HG02884 (cell line): ENCODE data around the gene DPM2.
A peak's percentile ranks its signal among the peaks of the same experiment; 100 is the strongest.

Experiments used
- ATAC-seq: cut with Tn5 transposase; IDR thresholded peaks from one replicate; pipeline ENCODE4 v1.9.1; 2021; ENCODE audit warnings: mild to moderate bottlenecking, moderate library complexity; ENCODE audit not compliant: unreplicated experiment

The DPM2 gene

DNA sequence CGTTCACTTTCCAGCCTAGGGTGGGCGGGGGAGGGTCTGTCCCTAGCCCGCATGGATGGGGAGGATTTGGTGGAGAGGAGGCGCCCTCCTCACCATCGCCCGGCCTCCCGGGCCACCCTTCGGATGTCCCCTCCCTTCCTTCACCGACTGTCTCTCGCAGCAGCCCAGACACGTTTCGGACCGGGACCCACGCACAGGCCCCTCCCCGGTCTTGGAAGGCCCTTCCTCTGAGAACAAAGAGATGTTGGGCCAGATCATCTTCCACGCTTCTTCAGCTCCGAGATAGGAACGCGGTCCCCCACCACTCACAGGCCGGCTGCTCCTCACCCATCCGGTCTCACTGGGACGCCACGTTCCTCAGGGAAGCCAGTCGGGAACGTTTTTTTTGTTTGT is 640 bp upstream of the DPM2 start:
- ATAC-seq = no peak

DNA sequence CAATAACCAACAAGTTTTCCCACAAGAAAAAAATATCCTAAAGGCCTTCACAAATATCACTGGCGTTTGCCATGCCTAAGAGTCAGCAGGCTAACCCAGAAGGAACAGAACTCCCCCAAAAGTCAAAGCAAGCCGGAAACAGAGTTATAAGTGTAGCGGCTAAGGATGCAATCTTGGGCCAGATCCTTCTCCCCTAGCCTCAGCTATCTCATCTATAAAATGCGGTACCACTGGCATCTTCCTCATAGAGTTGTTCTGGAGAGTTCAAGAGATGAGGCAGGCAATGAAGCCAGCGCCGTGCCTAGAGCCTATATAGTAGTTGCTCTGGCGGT is 632 bp downstream of the DPM2 start:
- no peak for ATAC-seq

DNA sequence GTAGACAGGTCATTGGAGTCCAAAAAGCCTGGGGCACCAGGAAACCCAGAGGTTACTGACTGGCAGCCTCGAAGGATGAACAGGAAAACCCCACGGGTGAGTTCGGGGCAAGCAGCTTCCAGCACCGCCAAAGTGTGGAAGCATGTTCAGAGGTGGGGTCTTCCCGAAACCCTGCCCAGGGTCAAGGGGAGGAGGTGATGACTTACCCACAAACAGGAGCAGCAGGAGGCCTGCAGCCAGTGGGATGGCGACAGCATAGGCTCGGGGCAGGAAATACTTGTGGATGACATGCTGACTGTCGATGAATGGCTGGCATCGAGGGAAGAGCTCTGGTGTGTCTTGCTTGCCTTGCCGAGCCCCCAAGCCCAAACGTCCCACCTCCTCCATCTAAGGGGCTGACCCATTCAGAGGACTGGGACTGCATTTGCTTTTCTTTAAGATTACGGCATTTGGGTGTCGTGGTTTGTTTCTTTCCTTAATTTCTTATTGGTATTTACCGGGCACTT is 1.3 kb downstream of the DPM2 start:
- no peak for ATAC-seq

DNA sequence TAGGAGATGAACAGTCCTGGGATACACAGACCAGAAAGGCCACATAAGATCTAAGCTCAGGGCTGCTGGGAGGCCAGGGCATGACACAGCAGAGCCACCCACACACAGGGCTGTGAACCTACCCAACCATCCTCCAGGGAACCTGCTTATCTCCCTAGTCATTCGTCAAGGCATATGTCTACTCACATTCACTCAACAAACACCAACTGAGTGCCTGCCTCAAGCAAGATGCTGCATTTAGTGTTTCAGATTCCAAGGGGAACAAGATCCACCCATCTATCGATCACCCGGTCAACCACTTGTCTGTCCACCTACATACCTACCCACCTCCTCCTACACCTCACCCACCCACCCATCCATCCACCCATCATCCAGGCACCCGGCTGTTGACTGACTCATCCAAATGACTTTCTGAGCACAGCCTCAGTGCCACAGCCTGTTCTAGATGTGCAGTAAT is 1.9 kb downstream of the DPM2 start:
- no peak for ATAC-seq

DNA sequence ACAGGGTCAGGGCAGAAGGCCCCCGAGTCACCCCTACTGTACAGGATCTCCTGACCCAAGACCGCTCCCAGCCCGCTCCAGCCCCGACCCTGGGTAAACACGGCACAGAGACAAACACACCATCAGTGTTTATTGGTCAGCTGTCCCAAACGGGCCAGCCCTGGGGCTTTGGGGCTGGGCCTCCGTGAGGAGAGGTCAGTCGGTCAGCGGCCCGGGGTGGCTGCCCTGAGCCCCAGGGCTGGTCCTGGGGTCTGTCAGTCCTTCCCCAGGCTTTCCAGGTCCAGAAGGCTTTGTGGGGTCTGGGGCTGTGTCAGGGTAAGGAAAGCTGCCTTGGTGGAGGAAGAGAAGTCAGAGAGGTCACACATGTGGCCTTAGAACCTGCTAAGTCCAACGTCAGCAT is 2.7 kb downstream of the DPM2 start:
- ATAC-seq = no peak

DNA sequence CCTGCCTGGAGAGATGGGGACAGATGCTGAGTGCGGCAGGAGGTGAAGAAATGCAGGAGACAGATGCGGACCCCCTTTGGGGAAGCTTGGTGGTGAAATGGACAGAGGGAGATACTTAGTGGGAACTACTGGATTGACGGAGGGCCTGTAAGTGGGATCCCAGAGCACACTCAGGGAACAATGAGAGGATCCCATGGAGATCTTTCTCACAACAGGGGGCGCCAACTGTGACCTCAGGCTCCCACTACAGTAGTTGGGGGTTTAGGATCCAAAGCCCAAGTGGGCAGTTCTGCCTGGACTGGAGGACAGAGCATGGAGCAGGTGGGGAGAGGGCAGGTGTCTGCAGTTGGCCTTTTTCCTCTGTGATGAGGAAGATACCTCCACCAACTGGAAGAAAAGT is 3.4 kb downstream of the DPM2 start:
- ATAC-seq = no peak

DNA sequence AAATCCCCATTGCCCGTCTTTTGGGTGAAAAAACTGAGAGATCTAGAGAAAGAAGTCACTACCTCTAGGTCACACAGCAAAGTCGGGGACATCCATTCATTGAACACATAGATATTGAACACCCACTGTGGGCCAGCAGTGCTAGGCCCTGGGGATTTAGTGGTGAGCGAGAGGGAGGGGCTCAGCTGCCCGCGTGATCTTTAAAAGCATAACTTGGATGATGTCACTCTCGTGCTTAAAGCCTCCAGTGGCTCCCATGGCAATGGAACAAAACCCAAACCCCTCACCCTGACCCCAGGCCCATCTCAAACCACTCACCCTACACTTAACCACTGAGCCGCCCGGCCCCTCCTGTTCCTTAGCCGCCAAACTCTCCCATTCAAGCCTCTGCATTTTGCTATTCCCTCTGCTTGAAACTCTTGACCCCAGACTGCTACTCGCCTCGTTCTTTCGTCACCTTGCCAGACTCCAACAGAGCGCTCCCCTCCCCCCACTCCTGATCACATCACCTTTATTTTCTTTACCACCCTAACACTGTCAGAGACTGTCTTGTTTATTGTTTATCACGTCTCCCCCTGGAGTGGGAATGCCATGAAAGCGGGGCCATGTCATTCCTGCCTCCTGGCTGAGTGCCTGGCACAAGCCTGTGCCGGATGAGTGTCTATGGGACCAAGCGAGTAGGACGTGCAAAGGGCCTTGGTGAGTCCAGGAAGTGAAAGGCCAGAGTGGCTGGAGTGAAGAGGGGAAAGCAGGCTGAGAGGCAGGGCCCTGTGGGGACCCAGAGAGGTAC is 6.4 kb downstream of the DPM2 start:
- ATAC-seq = peak; percentile 4

DNA sequence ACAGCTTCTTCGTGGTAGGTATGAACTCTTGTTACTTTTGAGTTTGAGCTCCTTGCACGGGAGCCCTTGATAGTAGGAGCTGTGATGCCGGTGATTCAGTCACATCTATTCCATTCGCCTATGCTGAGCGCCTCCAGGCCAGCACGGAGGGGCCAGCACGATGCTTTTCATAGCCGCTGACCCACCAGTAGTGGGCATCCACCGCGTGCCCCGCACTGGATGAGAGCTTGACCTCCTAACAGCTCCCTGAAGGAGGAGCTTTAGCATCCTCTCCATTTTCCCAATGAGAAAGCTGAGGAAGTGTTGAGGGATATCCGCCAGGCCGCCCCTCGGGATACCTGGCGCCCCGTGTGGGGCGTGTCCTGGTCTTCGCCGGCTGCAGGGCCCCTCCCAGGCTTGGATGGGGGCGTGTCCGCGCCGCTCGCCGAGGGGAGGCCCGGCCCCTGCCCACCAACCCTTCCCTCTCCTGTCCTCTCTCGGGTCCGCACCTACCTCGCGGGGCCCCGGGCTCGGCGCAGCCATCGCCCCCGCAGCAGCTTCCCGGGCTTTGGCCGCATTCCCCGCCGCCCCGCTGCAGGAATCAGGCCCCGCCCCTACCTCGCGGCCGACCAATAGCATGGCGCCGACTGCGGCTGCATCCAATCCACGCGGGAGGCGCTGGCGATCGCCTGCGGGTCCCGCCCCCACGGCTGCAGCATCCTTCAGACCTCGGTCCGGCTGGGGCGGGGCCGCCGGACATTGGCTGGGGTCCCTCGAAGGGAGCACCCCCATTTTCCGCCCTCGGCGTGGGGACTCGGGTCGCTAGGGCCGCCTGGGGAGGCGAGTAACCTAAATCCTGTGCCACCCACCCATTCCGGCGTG is 7.2 kb downstream of the DPM2 start, which contains the start of gene PIP5KL1:
TSS of gene PIP5KL1 (minus strand) at position 547 of the 861 bp plus-strand sequence. CDS start at position 522, 25 bp downstream.
- ATAC-seq = peak; percentile 64

DNA sequence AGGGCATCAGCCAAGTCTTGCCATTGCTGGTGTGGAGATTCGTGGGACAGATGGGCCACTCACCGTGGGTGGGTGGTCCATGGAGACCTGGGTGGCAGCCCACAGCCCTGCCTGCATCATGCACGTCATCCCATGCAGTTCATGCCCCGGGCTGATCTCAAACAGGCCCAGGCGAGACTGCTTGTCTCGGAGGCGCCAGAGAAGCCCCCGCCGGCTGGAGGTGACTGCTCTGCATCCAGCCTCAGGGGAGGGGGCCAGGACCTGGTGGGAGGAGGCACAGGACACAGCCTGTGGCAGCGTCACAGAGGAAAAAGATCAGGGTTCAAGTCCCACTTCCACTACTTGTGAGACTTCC is 8.1 kb downstream of the DPM2 start:
- no peak for ATAC-seq

DNA sequence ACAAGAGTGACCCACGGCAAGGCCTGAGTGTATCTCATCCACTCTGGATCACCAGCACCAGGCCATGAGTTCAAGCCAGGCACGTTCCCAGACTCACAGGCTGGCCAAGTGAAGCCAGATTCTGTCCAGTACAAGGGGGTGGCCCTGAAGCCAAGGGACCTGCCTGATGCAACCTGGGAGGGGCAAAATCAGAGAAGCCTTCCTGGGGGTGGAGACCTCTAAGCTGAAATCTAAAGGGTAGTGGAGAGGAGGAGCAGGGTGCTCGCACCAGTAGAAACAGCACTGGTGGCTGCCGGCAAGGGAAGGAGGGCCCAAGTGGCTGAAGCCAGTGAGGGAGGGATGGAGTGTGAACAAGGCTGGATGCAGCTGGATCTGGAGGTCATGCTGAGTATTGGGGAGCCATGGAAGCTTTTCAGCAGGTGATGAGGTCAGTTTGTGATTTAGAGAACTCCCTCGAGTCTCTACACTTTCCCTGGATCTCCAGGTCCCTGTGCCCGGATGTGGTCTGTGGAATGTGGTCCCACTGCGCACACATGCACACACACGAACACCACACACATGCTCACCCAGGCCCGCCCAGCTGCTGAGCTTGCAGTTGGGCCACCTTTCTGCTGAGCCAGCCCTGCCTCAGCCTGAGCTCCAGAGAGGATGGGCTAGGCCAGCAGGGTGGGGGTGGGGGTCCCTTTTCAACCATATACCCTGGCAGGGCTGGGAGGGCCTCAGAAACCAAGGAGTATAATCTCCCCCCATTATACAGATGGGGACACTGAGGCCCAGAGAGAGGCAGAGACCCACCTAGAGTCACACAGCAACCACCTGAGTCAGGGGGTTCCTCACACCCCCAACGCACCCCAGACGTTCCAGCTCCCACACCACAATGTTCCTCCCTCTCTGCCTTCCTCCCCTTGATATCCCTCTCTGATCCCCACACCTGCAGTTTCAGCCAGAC is 8.7 kb downstream of the DPM2 start:
- no peak for ATAC-seq

DNA sequence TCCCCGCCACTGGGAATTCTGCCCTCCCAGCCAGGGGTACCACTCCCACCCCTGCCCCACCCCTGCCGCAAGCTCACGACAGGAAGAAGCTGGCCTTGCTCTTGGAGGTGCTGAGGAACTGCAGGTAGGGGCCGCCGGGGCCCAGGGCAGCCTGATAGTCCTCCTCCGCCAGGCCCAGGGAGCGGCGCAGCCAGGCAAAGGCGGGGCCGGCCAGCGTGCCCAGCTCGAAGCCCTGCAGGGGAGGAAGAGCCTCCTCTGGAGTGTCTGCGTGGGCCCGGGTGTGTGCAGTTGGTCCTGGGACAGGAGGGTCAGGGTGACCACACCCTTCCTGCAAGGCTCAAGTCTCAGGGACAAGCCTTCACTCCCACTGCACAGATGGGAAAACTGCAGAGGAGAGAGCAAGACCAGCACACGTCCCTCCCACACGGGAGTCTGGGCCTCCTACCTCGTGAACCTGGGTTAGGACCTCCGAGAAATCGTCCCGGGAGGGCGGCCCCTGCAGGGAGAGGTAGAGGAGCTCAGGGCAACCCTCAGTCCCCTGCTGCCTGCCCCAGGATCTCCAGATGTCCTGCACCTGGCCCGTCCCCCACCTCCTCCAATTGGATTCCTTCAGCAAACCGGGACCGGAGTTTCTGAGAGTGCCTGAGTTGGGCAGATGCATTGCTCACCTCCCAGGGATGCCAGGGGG is 9.5 kb downstream of the DPM2 start:
- ATAC-seq = no peak

DNA sequence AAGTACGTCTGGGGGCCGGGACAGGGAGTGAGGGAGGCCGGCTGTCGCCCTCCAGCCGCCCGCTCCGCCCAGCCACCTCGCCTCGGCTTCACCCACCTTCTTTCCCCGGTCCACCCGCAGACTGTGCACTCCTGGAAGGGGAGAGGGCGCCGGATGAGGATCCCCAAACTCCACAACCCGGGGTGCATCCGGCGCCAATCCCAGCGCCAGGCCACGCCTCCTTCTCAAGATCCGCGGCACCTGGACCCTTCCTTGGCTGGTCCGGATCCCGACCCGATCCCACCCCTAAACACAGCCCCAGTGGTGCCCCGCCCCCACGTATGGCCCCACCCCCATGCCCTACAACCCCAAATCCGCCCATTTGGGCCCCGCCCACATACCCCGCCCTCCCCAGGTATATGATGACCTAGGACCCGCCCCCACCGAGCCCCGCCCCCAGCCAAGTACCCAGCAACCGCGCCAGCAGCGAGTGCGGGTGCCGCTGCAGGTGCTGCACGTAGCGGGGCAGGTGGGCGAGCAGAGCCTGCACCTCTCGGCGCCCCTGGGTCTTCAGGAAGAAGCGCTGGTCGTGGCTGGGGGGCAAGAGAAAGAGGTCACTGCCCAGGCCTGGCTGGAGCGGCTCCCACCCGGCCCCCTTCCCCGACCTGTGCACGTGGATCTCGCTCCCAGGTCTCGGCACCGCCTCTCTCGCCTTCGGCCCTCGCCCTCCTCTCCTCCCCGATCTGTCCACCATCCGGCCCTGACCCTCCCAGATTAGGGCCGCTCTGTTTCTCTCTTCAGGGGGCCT is 10.3 kb downstream of the DPM2 start:
- ATAC-seq = no peak

DNA sequence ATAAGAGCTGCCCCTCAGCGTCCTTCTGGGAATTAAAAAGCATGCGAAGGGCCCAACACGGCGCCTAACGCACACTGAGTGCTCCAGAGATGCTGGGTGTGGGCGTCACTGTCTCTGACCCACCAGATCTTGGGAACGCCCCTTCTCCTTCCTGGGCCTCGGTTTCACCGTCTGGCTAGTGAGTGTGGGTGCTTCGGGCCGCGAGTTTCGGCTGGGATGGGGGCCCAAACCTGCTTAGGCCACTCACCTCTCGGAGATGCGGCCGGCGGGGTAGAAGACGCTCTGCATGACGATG is 10.8 kb downstream of the DPM2 start:
- ATAC-seq = no peak

DNA sequence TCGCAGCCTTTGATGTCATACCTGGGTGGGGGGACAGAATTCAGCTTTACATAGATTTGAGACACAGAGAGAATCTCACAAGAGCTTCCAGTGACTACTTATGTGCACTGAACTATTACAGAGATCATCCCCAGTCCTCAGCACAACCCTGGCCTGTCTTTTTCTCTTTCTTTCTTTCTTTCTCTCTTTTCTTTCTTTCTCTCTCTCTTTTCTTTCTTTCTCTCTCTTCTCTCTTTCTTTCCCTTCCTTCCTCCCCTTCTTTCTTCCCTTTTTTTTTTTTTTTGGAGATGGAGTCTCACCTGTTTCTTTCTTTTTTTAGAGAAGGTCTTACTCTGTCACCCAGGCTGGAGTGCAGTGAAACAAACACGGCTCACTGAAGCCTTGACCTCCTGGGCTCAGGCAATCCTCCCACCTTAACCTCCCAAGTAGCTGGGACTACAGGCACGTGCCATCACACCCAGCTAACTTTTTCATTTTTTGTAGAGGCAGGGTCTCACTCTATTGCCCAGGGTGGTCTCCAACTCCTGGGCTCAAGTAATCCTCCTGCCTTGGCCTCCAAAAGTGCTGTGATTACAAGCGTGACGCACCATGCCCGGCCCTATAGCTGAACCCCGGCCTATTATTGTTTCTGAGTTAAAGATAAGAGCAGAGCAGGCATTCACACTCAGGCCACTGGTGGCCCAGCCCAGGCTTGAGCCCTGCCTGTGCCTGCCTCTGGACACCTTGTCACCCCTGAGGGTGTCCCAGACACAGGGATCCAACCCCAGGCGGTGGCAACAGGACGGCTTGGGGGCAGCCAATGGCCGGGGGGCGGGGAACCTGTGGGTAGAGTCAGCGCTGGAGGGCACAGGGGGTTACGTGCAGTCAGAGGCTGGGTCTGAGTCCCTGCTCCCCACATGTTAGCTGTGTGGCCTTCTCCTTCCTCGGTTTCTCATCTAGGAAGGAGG is 11.4 kb downstream of the DPM2 start:
- ATAC-seq = no peak

DNA sequence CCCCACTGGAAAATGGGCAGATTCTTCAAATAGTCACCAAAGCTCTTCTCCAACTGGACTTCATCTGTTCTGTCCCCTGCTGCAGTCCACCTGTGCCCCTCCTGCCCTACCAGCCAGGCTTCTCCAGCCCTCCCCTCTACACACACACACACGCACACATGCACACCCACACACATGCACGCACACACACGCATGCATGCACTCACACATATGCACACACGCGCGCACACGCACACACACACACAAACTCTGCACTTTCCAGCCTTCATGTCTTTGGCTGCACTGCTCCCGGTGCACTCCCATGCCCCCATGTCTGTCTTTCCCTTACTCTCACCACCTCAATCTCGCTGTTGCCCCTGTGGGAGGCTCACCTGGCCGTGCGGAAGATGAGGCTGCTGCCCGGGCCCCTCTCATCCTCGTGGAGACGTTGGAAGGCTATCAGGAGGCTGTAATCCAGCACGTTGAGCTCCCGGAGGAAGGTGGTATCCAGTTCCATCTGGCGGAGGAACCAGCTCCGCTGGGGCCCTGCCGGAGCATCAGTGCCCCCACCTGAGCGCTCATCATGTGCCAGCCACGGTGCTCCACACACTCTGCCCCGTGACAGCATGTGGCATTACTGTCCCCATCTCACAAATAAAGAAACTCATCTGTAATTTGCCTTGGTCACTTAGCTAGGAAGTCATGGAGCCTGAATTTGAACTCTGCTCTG is 12.8 kb downstream of the DPM2 start:
- no peak for ATAC-seq

DNA sequence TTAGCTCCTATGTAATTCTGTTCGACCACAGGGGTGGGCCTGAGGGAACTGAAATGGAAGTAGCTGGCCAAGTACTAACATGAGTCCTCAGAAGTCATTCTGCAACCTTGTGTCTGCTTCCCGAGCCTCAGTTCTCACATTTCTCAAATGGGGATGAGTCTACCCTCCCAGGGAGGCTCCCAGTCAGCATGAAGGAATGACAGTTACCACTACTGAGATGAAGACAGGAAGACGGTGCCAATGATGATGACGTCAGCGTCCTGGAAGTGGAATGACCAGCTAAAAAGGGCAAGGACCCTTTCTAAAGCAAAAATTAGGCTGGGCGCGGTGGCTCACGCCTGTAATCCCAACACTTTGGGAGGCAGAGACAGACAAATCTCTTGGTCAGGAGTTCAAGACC is 13.9 kb downstream of the DPM2 start:
- no peak for ATAC-seq

DNA sequence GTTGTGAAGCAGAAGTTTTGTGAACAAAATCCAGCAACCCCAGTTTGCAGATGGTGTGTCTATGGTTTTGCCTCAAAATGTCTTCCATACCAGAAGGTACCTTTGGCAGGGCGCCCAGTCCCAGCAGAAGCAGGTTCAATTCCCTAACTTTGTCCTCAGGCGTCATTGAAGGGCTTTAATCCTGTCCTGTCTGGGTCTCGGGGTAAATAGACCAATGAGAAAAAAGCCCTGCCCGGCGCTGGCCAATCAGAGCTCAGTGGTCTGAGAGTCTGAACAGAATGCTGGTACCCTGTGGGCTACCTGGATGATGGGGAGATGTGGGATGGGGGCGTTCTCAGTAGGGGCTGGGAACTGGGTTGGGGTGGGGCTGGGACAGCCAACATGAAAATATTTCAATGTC is 14.6 kb downstream of the DPM2 start:
- no peak for ATAC-seq

DNA sequence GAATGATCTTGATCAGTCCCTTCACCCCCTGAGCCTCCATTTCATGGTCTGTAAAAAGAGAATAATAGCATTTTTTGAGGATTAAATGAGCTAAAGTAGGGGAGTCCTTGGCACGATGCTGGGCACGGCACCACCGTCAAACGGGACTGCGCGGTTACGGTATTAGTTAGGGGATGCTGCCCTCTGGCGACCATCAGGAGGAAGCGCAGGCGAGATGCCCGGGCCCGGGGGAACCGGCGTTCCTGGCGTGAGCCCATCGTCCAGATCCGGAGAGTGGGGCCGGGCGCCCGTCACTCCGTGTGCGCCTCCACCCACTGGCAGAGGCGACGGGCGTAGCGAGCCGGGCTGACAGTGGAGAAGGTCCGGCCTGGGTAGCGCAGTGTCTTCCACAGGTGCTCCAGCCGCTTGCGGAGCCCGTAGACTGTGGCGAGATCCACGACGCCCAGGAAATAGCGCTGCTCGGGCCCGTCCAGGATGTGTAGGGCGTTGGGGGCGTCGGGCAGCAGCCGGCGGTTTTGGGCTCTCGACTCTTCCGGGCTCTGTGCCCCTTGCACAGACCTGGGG is 16.0 kb downstream of the DPM2 start:
- ATAC-seq = no peak
